Activated naive CD4-positive, alpha-beta T cell treated with anti-CD3 and anti-CD28 coated beads, Interleukin-2, amount 50 U/mL, for 72 hours (primary cell): ENCODE results near the gene VN1R4. TPM values are rescaled to one million over a fixed set of nuclear protein-coding genes. Genes with fewer than 3 reads are reported as not detected.
"Not testable (repeated sequence)": the region's sequence is repeated elsewhere in the genome, so short reads cannot be mapped to it uniquely, and the experiment has no call there.

ENCODE experiments used
- ATAC-seq, 2 donors: fragments of 150-1000 bp; cut with Tn5 transposase; 2 replicates each; pipeline ENCODE4 v1.10.0; 2021; ENCODE audit warnings: mild to moderate bottlenecking in 2 of 2, moderate library complexity in 2 of 2
- DNase-seq, 2 donors: peaks; one replicate each; pipeline ENCODE4 v3.0.0; 2021 to 2022; ENCODE audit warnings: low spot score in 2 of 2
- H3K27ac Mint-ChIP-seq, 2 donors: one replicate each; pipeline ENCODE4 v1.8.0; 2022; ENCODE audit warnings: mild to moderate bottlenecking in 2 of 2, mixed read lengths in 2 of 2
- H3K36me3 Mint-ChIP-seq, 2 donors: one replicate each; pipeline ENCODE4 v1.8.0; 2022; ENCODE audit warnings: mixed read lengths in 2 of 2
- H3K9me3 Mint-ChIP-seq, 2 donors: one replicate each; pipeline ENCODE4 v1.8.0; 2022; ENCODE audit warnings: mixed read lengths in 2 of 2
- total RNA-seq, 2 donors: library from RNA; stranded (reverse); gene quantifications; one replicate each; pipeline ENCODE4 v1.2.3, GENCODE V29; 2022

The VN1R4 gene
- total RNA-seq, 2 donors from 2014 or later: not detected

GRCh38 chr19:53237114-53237777 lies 30.3 kb downstream of the VN1R4 start:
- Mint-ChIP-seq H3K36me3 (peaks cover 58 to 65% of the 10 kb centered on the region in 2 donors), H3K27ac (no peak overlapping the region), H3K9me3 (peaks cover 48 to 57% of the 10 kb centered on the region in 2 donors)
- no peak for ATAC-seq
- no peak for DNase-seq

GRCh38 chr19:53224606-53225005 lies 42.9 kb downstream of the VN1R4 start:
- H3K27ac Mint-ChIP-seq: no peak overlapping the region
- ATAC-seq (no peak), DNase-seq (no peak)
- peaks cover 37 to 53% of the 10 kb centered on the region in 2 donors for H3K36me3 Mint-ChIP-seq
- H3K9me3 Mint-ChIP-seq: peaks cover 31 to 32% of the 10 kb centered on the region in 2 donors

DNA sequence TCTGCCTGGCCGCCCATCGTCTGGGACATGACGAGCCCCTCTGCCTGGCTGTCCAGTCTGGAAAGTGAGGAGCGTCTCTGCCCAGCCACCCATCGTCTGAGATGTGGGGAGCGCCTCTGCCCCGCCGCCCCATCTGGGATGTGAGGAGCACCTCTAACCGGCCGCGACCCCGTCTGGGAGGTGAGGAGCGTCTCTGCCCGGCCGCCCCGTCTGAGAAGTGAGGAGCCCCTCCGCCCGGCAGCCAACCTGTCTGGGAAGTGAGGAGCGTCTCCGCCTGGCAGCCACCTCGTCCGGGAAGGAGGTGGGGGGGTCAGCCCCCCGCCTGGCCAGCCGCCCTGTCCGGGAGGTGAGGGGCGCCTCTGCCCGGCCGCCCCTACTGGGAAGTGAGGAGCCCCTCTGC lies 44.8 kb downstream of the VN1R4 start:
- not testable (repeated sequence) for H3K27ac Mint-ChIP-seq, DNase-seq, ATAC-seq
- Mint-ChIP-seq H3K9me3 (peaks cover 37 to 42% of the 10 kb centered on the region in 2 donors), H3K36me3 (peaks cover 35 to 56% of the 10 kb centered on the region in 2 donors)

Other genes starting within 250 kb of the VN1R4 start
- gene ERVV-2, start 223.0 kb downstream of the VN1R4 start, total RNA-seq: not detected
- 10 to 100 TPM; 32.7 to 54.8 TPM for gene ZNF160, start 164.3 kb downstream of the VN1R4 start, total RNA-seq
- 1 to 10 TPM; 1.6 to 2.8 TPM for gene ZNF415, start 134.8 kb downstream of the VN1R4 start, total RNA-seq
- gene ZNF347, start 108.7 kb downstream of the VN1R4 start, total RNA-seq: 1 to 10 TPM; 5.6 TPM
- 1 to 10 TPM; 3.1 to 4.4 TPM for gene ZNF665, start 74.4 kb downstream of the VN1R4 start, total RNA-seq
- 1 to 10 TPM; 2.9 to 6.1 TPM for gene ZNF677, start 12.8 kb downstream of the VN1R4 start, total RNA-seq
- not detected for gene VN1R2, start 9.4 kb downstream of the VN1R4 start, total RNA-seq
- gene ZNF845, start 66.0 kb upstream of the VN1R4 start, total RNA-seq: 1 to 10 TPM; 4.7 to 6.2 TPM
- gene ZNF525, start 98.0 kb upstream of the VN1R4 start, total RNA-seq: 10 to 100 TPM; 19.3 to 27.4 TPM
- gene ZNF765, start 127.4 kb upstream of the VN1R4 start, total RNA-seq: 10 to 100 TPM; 10.1 to 11.7 TPM
- 10 to 100 TPM in 1 of 2 donors, 1 to 10 TPM in 1; 9.5 to 14.3 TPM for gene ZNF761, start 164.3 kb upstream of the VN1R4 start, total RNA-seq
- gene ZNF813, start 200.0 kb upstream of the VN1R4 start, total RNA-seq: 1 to 10 TPM; 5.6 to 7.1 TPM